NCI-H1092 treated with DMSO at 0.1 percent for 48 hours (cell line): ENCODE results near the gene C2orf42.
"Not testable (repeated sequence)": the region's sequence is repeated elsewhere in the genome, so short reads cannot be mapped to it uniquely, and the experiment has no call there.

Source experiments
- DNase-seq: peaks from one replicate; lab custom pipeline; 2025; lab: John Stamatoyannopoulos, UW

Gene C2orf42

GRCh38 chr2:70169654-70170245, 21.1 kb downstream of the C2orf42 start:
- not testable (repeated sequence) for DNase-seq

DNA sequence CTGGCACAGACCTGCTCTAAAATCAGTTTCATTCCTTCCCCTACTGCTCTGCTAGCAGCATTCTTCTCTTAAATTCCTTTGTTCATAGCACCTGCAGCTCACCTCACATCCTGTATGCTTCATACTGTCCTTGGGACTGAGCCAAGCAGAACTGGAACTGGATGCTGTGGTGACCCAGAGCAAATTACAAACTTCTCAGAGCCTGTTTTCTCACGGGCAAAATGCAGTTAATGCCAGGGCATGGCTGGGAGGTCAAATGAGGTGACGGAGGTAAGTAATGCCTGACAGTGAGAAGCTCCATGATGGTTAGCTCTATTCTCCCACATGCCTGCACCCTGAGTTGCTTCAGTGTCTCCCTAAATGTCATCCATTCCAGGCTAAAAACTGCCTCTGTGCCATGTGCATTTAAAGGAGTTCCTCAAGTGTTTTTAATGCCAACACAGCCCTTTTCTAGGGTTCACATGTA, 29.7 kb downstream of the C2orf42 start:
- DNase-seq: no peak

- DNase-seq: no peak
These were observed 30.3 kb downstream of the C2orf42 start for GRCh38 chr2:70160545-70160944.

GRCh38 chr2:70149130-70149686, 41.6 kb downstream of the C2orf42 start:
- DNase-seq: not testable (repeated sequence)

DNA sequence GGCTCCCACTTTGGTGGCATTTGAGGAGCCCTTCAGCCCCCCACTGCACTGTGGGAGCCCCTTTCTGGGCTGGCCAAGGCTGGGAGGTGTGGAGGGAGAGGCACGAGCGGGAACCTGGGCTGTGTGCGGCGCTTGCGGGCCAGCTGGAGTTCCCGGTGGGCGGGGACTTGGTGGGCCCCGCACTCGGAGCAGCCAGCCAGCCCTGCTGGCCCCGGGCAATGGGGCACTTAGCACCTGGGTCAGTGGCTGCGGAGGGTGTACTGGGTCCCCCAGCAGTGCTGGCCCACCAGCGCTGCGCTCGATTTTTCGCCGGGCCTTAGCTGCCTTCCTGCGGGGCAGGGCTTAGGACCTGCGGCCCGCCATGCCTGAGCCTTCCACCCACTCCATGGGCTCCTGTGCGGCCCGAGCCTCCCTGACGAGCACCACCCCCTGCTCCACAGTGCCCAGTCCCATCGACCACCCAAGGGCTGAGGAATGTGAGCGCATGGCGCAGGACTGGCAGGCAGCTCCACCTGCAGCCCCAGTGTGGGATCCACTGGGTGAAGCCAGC, 42.5 kb downstream of the C2orf42 start:
- not testable (repeated sequence) for DNase-seq

DNA sequence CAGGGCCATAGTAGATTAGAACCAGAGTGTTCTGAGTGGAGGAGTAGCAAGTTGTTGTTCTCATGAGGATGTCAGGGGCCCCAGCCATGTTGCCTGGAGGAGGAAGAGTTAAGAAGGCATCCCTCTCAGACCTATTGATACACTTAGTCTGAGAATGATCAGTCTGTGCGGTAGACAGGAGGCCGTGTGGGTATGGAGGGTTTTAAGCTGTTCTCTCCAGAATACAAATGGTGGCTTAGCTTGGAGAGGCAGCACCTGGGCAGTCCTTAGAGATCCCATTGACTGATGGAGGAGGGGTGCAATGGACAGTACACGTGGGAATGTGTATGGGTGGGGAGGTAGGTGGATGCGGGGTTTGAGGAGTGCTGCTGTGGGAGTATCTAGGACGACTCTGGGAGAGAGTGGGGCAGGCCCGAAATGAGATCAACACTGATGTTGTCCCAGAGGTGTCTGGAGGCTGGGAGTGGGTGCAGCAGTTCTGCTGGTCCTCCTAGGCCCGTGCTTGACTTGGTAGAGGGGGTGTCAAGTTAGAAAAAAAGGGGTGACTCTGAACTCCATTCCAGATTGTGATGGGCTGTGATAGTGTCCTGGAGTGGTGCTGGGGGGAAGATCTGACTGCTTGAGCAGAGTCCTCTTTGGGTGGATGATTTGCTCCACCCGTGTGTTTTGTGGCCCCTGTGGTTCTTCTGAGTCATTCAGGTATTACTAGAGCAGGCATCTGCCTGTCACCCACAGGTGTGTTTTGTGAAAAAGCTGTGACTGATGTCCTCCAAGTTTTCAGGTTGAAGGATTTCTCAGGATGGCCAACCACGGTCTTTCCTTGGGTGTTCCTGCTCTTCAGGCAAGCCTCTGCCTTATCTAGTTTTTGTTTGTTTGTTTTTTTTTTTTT, 44.7 kb downstream of the C2orf42 start:
- DNase-seq: no peak

DNA sequence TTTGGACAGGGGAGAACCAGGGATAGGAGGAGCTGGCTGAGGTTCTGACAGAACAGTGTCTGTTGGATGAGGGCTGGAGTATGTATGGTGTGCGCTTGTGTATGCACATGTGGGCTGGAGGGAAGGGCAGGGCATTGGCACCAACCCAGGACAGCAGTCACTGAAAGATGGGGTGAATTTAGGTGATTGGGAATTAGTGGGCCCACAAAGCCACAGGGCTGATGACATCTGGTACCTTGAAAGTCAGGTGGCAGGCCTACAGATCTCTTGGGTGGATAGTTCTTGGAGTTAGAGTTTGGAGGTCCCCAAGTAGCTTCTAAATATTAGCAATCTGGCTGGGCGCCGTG, 45.7 kb downstream of the C2orf42 start:
- DNase-seq: no peak

DNA sequence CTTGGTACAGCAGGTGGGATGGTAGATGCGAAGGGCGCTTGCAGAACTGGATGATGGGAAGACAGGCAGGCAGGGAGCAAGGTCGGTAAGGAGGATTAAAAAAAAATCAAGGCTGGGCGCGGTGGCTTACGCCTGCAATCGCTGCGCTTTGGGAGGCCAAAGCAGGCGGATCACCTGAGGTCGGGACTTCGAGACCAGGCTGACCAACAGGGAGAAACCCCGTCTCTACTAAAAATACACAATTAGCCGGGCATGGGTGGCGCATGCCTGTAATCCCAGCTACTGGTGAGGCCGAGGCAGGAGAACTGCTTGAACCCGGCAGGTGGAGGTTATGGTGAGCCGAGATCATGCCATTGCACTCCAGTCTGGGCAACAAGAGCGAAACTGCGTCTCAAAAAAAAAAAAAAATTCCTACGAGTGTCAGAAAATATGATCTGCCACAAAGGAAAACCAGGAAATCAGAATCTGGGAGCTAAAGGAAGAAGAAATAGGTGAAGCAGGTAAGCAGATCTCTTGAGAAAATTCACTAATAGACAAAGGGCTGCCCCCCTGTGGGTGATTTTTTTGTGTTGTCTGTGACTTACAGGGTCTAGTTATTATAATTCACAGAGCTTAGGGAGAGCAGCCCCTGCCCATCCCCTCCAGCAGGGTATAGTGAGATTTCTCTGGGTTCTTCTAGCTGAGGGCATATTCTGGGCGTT, 46.2 kb downstream of the C2orf42 start:
- no peak for DNase-seq

- DNase-seq: no peak
These were observed 47.3 kb downstream of the C2orf42 start for GRCh38 chr2:70143314-70144150.

GRCh38 chr2:70142590-70143313, 48.1 kb downstream of the C2orf42 start:
- DNase-seq: peak; percentile 96

DNA sequence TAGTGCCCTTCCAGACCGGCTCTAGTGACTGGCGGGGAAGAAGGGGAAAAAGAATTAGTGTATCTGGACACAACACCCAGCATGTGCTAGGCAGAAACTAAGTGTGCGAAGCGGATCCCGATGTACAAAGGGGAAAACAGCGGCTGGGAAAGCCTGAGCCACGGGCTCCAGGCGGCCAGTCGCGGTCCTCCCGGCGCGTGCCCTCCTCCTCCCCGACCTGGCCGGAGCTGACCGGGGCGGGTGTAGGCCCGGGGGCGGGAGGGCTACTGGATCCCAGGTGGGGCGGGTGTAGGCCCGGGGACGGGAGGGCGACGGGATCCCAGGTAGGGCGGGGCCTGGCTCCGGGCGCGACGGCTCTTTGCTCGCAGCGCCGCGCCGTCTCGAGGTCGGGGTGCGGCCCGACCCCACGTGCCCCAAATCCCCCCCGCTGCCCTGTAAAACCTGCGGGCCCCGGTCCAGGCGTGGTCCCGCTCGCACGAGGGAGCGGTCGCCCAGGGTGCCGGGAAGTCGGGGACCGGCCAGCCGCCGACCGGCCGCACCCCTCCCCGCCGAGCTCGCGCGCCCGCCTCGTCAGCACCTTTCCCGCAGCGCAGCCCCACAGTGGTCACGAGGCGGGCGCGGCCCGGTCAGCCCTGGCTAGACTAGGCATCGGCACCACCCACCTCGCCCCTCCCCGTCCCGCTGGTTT, 48.8 kb downstream of the C2orf42 start:
- peak; percentile 36 for DNase-seq

- no peak for DNase-seq
These were observed 49.5 kb downstream of the C2orf42 start for GRCh38 chr2:70141212-70141901.

DNA sequence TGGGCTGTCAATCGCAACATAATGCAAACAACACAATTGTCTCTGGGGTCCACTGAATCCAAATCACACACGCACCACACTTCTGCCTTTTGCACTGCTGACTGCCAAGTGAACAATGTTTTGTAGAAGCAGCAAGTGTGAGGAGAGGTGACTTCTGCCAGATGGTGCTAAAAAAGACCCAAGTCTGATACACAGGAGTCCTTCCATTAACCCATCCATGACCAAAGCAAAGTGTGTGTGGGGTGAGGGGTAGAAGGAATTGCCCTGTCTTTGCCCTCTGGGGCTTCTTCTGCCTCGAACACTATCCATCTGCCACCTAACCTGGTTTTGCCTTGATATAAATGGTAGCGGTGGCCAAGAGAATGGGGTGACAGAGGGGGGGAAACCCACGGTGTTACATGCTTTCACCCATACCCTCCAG, 50.0 kb downstream of the C2orf42 start:
- no peak for DNase-seq

DNA sequence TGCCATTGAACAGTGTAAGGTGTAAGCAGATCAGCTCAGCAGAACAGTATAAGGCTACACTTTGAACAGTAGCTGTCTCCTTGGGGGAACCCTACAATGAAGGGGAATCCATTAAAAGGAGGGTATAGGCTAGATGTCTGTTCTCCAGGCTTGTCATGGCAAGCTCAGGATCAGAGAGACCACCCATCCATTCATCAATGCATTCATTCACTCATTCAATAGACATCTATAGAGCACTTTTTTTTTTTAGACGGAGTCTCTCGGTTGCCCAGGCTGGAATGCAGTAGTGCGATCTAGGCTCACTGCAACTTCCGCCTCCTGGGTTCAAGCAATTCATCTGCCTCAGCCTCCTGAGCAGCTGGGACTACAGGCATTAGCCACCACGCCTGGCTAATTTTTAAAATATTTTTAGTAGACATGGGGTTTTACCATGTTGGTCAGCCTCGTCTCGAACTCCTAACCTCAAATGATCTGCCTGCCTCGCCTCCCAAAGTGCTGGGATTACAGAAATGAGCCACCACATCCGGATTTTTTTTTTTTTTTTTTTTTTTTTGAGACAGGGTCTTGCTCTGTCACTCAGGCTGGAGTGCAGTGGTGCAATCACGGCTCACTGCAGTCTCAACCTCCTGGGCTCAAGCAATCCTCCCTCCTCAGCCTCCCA, 56.4 kb downstream of the C2orf42 start:
- not testable (repeated sequence) for DNase-seq

DNA sequence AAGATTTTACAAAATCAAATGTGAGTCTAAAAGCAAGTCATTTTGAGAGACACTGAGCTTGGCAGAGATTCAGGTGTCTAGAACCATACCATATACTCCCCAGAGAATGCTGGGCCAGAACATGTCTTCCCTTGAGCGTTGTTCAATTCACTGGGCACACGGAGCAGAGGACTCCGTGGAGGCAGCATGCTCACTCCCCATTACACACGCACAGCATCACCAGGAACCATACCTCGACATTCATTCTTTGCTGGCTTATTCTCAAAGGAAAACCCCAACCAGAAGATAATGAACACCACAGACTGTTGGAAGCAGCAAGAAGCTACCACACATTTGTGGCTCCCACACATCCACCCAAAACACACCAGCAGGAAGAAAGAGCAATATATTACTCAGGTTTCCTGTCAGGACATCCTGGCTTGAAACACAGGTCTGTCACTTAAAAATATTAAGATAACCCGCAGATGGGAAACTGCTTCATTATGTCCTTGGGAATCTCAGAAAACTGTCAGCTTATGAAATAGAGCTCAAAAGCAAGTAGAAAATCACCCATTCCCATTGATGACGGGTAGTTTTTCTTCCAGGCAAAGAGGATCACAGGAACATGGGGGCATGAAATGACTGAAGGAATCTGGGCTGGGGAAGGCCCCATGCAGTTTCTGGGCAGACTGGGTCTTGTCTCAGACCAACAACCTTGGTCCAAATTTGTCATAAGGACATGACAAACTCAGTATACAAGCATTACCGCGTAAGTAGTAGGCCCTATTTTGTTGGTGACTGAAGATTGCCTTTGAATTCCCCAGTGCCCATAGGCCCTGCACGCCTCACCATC, 57.1 kb downstream of the C2orf42 start:
- no peak for DNase-seq

- no peak for DNase-seq
These were observed 57.7 kb downstream of the C2orf42 start for GRCh38 chr2:70133127-70133452.

- peak; percentile 85 for DNase-seq
These were observed 58.3 kb downstream of the C2orf42 start for GRCh38 chr2:70132244-70133126.
